Adrenal gland (tissue), 12 donors: ENCODE measurements around the gene FCRL1. TPM values are rescaled to one million over a fixed set of nuclear protein-coding genes. Genes with fewer than 3 reads are reported as not detected.

ENCODE experiments used
- DNase-seq, 7 donors: peaks; one replicate each; pipeline ENCODE4 v3.0.0-alpha.2; 2019 to 2020
- H3K27ac ChIP-seq, 5 donors: fragments of 200-600 bp; sonication (generic) in 4 of 5; 1 replicate in 3 of 5; 2 replicates in 2 of 5; pipeline versions ENCODE4 v1.5.1 to v1.8.0; 2016 to 2020; ENCODE audit warnings: mild to moderate bottlenecking in 1 of 5
- H3K27me3 ChIP-seq: fragments of 200-600 bp; 2 replicates; pipeline ENCODE4 v1.8.0; 2021
- H3K36me3 ChIP-seq, 2 donors: fragments of 200-600 bp; replicated peaks in 1 of 2; 1 replicate in 1 of 2; 2 replicates in 1 of 2; pipeline versions ENCODE4 v1.5.1 to v1.8.0; 2018 to 2022
- H3K4me1 ChIP-seq, 2 donors: fragments of 200-600 bp; replicated peaks in 1 of 2; 1 replicate in 1 of 2; 2 replicates in 1 of 2; pipeline versions ENCODE4 v1.5.1 to v1.8.0; 2018 to 2021
- H3K4me3 ChIP-seq, 4 donors: fragments of 200-600 bp; sonication (generic) in 3 of 4; one replicate each; pipeline ENCODE4 v1.5.1; 2016 to 2018
- H3K9me3 ChIP-seq, 3 donors: fragments of 200-600 bp; sonication (generic) in 1 of 3; replicated peaks in 1 of 3; 1 replicate in 2 of 3; 2 replicates in 1 of 3; pipeline versions ENCODE4 v1.5.1 to v1.8.0; 2016 to 2021
- POLR2A ChIP-seq, 2 donors: fragments of 450-650 bp; IDR thresholded peaks; one replicate each; pipeline ENCODE4 v1.6.1; 2017; ENCODE audit warnings: antibody characterized with exemption in 2 of 2, mild to moderate bottlenecking in 2 of 2, moderate library complexity in 1 of 2
- WGBS, 4 donors: extraction: QIAGEN DNeasy Blood & Tissue Kit in 2 of 4; methylation state at CpG; one replicate each; pipeline versions ENCODE4 v1.1.5 to v1.1.7; 2013 to 2017; 5-methylcytosine and 5-hydroxymethylcytosine counted together
- intact Hi-C, 2 donors: fragments of 100-400 bp; cut with DNase I; formaldehyde crosslinking; loops; one replicate each; pipeline versions ENCODE4 v1.14.1 to v1.15.0; 2022 to 2023
- polyA plus RNA-seq, 3 donors: library from polyadenylated mRNA; stranded (reverse); fragments of 200-250 nt in 2 of 3; fragments of 350-450 nt in 1 of 3; fragmentation: Illumina TruSeq in 1 of 3; extraction: RNeasy Lipid Tissue Mini Kit (QIAGEN cat#74804) in 1 of 3; gene quantifications; one replicate each; pipeline ENCODE4 v1.2.3, GENCODE V29; 2013 to 2014
- total RNA-seq, 9 donors: library from RNA; depleted of rRNA in 4 of 9; stranded (reverse); fragments of >200 nt in 4 of 9; fragments of 120-200 nt in 1 of 9; fragmentation: NEBNext Ultra II Directional in 1 of 9; extraction: Animal tissue kit (Norgen Biotek cat#: 25700) in 1 of 9; gene quantifications; one replicate each; pipeline versions ENCODE4 v1.1.0 to v1.2.4, GENCODE V29; 2013 to 2023
- TF ChIP-seq, protein P1 (sequence below), 6 experiments: fragments of 450-650 bp in 4 of 6; fragments of 200-600 bp in 2 of 6; sonication (generic) in 1 of 6; IDR thresholded peaks; 1 replicate in 5 of 6; 2 replicates in 1 of 6; pipeline versions ENCODE4 v1.5.1 to v1.8.0; 2016 to 2021; ENCODE audit warnings: antibody characterized with exemption in 6 of 6, mild to moderate bottlenecking in 2 of 6, moderate library complexity in 1 of 6
- donor health status: healthy with polysubstance abuse.
- donor health status: Bipolar disorder and iron deficiency.
- donor health status: DM: yes; HTN: yes; CAD: no.
- donor health status: DM: no; HTN: no; CAD: no.
- donor health status: DM: no; HTN: no; CAD: no.
- donor health status: DM: yes; HTN: yes; CAD: no.

The FCRL1 gene
- total and polyA plus RNA-seq, 12 donors = 0.03 to 0.40 TPM; not detected in 10

DNA sequence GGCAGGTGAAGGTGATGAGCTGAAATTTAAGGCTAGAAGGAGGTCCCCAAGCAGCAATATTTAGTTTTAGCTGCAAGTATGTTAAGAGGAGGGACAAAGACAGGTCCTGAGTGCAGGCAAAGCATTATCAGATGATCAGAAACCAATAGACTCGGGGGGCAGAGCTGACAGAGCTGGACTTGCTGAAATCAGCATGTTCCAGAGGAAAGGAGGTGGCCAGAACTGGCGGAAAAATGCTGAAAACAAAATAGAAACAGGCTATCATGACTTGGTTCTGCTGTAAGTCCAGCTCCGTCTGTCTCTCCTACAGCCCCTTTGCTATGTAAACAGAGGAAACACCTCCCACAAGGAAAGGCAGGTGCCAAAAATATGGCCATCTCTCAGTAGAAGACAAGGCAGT is 21.8 kb upstream of the FCRL1 start, which contains the start of gene CD5L:
Gene CD5L, minus strand, starts transcription at position 101 of the 400 bp plus-strand sequence. CDS start 107 bp downstream, outside the sequence.
- WGBS, 4 donors = 41 to 69% (median 58%) methylated on average over 3 of the region's 3 CpGs
- no peak for DNase-seq
- H3K36me3 ChIP-seq = no peaks in the 10 kb centered on the region
- H3K27ac ChIP-seq = no peak within 1 kb of the TSS
- no peaks in the 10 kb centered on the region for H3K4me1 ChIP-seq
- no peaks in the 10 kb centered on the region for H3K27me3 ChIP-seq
- intact Hi-C loops = no loop called here
- H3K4me3 ChIP-seq = no peak within 1 kb of the TSS
- no peaks in the 10 kb centered on the region for H3K9me3 ChIP-seq
- no peak for TF ChIP-seq POLR2A (IDR thresholded peaks at IDR 0.05)
- TF ChIP-seq, protein P1, sequence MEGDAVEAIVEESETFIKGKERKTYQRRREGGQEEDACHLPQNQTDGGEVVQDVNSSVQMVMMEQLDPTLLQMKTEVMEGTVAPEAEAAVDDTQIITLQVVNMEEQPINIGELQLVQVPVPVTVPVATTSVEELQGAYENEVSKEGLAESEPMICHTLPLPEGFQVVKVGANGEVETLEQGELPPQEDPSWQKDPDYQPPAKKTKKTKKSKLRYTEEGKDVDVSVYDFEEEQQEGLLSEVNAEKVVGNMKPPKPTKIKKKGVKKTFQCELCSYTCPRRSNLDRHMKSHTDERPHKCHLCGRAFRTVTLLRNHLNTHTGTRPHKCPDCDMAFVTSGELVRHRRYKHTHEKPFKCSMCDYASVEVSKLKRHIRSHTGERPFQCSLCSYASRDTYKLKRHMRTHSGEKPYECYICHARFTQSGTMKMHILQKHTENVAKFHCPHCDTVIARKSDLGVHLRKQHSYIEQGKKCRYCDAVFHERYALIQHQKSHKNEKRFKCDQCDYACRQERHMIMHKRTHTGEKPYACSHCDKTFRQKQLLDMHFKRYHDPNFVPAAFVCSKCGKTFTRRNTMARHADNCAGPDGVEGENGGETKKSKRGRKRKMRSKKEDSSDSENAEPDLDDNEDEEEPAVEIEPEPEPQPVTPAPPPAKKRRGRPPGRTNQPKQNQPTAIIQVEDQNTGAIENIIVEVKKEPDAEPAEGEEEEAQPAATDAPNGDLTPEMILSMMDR (IDR thresholded peaks at IDR 0.05) = no peak

DNA sequence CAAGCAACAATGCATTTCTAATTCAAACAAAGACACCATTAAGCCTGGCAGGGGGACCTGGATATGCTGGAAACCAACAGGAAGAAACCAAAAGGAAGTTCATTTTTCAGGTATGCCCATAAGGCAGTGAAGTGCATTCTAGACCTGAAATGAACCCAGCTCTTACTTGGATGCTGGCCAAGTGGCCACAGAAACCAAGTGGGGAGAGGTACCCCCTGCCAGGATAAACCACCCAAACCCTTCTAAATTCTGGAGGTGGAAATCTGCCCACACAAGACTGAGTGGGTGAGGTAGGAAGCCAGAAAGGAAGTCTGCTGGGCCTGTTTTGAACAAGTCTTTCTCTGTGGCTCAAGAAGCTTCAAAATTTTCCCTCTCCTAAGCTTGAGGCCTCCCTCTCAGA is 19.0 kb upstream of the FCRL1 start:
- no peak overlapping the region for H3K4me3 ChIP-seq
- intact Hi-C loops = no loop called here
- H3K9me3 ChIP-seq = no peaks in the 10 kb centered on the region

DNA sequence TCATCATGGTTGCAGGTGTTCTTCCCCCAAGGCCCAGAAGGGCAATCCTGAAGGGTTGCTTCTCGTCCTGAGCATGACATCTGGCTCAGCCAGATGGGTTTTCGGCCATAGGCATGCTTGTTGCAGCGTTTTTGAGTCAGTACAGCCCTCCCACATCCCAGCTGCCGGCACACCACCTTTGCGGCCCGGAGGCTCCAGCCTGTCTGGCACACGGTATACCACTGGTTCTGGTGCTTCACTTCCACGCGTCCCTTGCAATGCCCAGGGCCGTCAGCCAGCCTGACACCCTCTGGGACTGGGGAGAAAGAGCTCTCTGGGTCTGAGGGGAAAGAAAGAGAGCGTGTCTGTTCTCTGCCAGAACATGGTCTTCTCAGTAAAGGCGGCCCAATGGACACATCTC is 14.5 kb upstream of the FCRL1 start:
- H3K27ac ChIP-seq = no peak overlapping the region
- no peaks in the 10 kb centered on the region for H3K36me3 ChIP-seq
- H3K27me3 ChIP-seq = no peaks in the 10 kb centered on the region
- intact Hi-C loops = no loop called here
- 68 to 87% (median 70%) methylated on average over 8 to 12 of the region's 12 CpGs for WGBS, 4 donors
- DNase-seq = no peak
- no peaks in the 10 kb centered on the region for H3K9me3 ChIP-seq
- no peaks in the 10 kb centered on the region for H3K4me1 ChIP-seq
- no peak overlapping the region for H3K4me3 ChIP-seq
- TF ChIP-seq, protein P1 (IDR thresholded peaks at IDR 0.05) = no peak
- no peak for TF ChIP-seq POLR2A (IDR thresholded peaks at IDR 0.05)

More for the DNA sequence above, 19.0 kb upstream of the FCRL1 start:
- Histone ChIP-seq H3K27ac (no peak overlapping the region), H3K27me3 (no peaks in the 10 kb centered on the region), H3K4me1 (no peaks in the 10 kb centered on the region), H3K36me3 (no peaks in the 10 kb centered on the region)
- DNase-seq = no peak
- TF ChIP-seq, protein P1 (IDR thresholded peaks at IDR 0.05) = no peak
- no peak for TF ChIP-seq POLR2A (IDR thresholded peaks at IDR 0.05)

DNA sequence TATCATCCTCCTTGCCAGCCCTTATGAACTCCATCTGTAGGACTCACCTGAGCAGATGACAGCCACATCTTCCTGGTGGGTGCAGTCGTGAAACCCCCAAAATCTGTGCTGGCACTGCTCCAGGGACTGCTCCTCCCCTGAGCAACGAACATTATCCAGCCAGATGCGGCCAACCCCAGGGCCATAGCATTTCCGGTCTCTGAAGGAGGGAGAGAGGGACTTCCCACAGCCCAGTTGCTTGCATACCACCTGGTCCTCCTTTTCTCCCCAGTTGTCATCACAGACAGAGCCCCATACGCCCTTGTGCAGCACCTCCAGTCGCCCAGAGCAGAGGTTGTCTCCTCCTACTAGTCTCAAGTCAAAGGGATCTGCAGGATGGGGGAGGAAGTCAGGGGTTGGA is 13.2 kb upstream of the FCRL1 start:
- H3K36me3 ChIP-seq = no peaks in the 10 kb centered on the region
- no peak overlapping the region for H3K4me3 ChIP-seq
- H3K9me3 ChIP-seq = no peaks in the 10 kb centered on the region
- TF ChIP-seq, protein P1 (IDR thresholded peaks at IDR 0.05) = no peak
- no peak for TF ChIP-seq POLR2A (IDR thresholded peaks at IDR 0.05)
- no peak for DNase-seq
- H3K27me3 ChIP-seq = no peaks in the 10 kb centered on the region
- intact Hi-C loops = no loop called here
- WGBS, 4 donors = 67 to 79% (median 76%) methylated on average over 3 to 6 of the region's 6 CpGs
- no peaks in the 10 kb centered on the region for H3K4me1 ChIP-seq
- no peak overlapping the region for H3K27ac ChIP-seq
